GM19324 (cell line): Measurements from ENCODE around the gene MIA3.

ENCODE experiments used
- ATAC-seq: cut with Tn5 transposase; IDR thresholded peaks from one replicate; pipeline ENCODE4 v1.9.1; 2021; ENCODE audit warnings: mild to moderate bottlenecking, moderate library complexity; ENCODE audit not compliant: unreplicated experiment, low FRiP score

Gene MIA3

DNA sequence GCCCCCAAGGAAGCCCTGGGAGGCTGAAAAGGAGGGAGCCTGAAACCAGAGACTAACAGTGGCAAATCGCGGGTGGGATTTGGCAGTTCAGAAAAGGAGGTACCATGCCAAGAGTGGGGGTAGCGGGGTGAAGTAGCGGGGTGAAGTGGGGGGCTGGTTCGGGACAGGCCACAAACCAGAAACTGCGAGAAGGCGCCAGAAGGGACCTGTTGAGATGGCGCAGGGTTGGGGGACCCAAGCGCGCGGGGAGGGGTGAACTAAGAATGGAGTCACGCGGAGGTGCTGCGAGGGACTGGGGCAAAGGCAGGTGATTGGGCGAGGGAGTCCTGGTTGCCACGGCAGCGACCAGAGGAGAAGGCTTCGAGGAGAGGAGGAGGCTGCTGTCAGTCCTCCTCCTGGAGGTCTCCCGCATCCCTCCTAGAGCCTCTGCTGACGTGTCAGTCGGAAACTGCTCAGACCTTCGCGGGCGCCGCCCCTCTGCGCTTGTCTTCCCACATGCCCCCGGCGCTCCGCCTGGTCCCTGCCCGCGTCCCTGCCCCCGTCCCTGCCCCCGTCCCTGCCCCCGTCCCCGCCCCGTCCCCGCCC, 438 bp upstream of the MIA3 start:
- peak; percentile 91 for ATAC-seq

DNA sequence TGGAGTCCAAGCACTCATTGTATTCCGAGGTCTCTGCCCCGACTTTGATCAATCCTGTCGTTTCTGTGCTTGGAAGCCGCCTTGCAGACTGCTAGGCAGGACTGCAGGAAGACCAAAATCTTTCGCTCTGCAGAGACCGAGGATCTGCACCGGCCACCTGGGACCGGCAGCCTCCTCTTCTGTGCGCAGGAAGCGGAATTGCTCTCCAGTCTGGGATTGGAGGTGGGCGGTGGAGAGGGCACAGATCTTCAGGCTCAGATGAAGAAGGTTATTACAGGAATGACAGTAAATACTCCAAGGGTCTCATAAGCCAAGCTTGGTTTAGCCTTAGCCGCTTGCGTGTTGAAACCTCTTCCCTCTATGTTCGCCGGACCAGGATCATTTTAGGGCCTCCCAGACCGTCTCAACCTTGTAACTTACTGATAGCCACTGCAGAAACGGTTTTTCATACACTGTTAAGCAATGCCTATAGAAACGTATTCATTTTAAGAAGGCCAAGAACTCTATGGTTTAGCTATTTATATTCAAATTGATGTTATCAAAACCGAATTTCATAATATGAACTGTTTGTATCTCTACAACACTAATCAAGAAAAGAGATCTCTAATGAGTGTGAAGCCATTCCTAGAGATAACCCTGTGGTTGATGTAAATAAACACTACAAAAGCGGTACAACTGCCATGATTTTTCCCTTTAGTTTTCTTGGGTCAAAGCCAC, 1.1 kb downstream of the MIA3 start:
- no peak for ATAC-seq

DNA sequence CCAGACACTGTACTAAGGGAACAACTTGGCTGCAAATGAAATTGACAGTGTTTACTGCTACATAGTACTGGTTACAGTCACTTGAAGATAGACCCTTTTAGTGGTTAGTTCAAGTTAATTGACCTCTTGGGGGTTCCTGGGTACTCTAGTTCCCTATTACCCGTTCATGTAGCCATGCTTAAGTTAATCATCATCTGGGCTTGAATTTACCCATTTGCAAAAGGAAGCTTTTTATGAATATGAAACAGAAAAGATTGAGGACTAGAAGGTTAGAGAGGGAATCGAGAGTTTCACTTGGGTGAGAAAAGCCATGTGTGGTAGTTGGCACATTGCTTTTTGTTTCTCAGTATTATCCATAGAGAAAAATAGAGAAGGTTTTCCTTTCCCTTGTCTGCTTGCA, 2.7 kb downstream of the MIA3 start:
- peak; percentile 33 for ATAC-seq

DNA sequence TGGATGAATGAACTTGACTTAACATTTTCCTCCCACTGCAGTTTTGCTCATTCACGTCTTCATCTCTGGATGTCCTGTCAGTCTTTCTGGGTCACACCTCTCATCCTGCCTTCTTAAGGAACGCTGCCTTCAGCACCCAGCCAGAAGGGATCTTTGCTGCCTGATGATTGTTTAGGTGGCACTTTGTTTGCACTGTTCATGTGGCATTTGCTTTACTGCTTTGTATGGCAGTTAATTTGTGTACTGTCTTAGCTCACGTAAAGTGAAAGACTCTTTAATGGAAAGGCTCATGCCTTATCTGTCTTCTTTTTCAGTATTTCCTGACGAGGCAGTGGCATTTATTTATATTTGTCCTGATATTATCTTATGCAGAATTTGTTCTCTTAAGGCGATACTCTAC, 4.9 kb downstream of the MIA3 start:
- ATAC-seq = no peak

- no peak for ATAC-seq
These were observed 5.6 kb downstream of the MIA3 start for GRCh38 chr1:222623458-222623857.

- ATAC-seq = no peak
These were observed 6.3 kb downstream of the MIA3 start for GRCh38 chr1:222624214-222624613.

- no peak for ATAC-seq
These were observed 9.3 kb downstream of the MIA3 start for GRCh38 chr1:222627232-222627631.

- no peak for ATAC-seq
These were observed 12.1 kb downstream of the MIA3 start for GRCh38 chr1:222629921-222630535.

GRCh38 chr1:222631611-222632208, 13.8 kb downstream of the MIA3 start:
- ATAC-seq = no peak

DNA sequence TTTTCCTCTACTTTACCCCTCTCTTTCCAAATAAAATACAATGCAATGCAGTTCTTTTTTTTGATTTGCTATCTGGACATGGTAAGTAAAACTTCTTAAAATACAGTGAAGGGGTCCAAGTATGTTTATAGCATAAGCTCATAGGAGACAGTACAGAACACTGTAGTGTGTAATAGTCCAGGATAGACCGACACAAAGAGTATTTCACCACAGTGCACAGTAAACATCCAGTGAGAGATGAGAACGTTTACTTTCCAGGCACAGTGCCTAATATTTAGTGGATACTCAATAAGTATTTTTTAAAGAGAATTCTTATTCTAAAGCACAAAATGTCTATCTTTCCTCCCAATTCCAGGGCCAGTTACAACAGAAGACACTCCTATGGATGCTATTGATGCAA, 14.9 kb downstream of the MIA3 start:
- ATAC-seq = no peak

GRCh38 chr1:222634180-222635013, 16.5 kb downstream of the MIA3 start:
- peak; percentile 78 for ATAC-seq

GRCh38 chr1:222641269-222641948, 23.5 kb downstream of the MIA3 start:
- no peak for ATAC-seq

DNA sequence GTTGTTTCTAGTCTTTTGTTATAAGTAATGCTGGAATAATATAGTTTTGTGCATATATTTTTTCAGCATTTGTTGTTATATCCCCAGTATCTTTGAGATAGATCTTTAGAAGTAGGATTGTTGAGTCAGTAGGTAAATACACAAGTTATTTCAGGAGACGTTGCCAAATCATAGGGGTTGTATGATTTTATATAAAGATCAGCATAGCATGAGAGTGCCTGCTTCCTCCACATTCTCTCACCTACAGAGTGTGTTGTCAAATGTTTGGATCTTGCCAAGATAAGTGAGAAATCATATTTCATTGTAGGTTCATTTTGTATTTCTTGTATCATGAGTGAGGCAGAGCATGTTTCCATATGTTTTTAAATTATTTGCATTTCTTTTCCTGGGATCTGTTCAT, 24.6 kb downstream of the MIA3 start:
- no peak for ATAC-seq

DNA sequence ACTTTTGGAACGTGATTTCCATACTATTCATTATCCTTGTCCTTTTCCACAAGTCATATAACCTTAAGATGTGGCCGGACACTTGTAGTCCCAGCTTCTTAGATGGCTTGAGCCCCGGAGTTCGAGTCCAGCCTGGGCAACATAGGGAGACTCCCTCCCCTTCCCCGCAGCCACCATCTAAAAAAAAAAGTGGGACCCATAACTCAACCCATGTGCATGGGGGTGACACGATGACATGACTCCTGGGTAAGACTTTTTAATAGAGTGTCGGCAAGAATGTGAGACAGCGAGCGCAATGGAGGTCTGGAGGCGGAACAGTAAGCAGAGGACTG, 25.7 kb downstream of the MIA3 start:
- ATAC-seq = no peak

- peak; percentile 99 for ATAC-seq
These were observed 26.2 kb downstream of the MIA3 start for GRCh38 chr1:222643938-222644635.

- no peak for ATAC-seq
These were observed 26.7 kb downstream of the MIA3 start for GRCh38 chr1:222644636-222644980.

DNA sequence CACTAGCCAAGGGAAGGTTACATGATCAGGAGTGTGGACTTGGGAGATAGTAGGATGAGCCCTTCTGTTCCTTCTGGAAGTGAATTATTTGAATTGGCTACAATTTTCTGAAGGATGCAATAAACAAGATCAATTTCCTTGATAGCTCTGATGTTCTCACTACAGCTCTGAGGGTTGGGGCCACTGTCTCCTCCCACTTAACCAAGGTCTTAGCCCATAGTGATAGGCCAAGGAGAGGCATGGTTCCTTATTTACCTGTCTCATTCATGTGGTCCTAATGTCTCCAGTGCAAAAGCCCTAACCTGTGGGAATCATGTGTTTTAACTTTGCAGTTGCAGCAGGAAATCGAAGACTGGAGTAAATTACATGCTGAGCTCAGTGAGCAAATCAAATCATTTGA, 34.8 kb downstream of the MIA3 start:
- ATAC-seq = no peak

DNA sequence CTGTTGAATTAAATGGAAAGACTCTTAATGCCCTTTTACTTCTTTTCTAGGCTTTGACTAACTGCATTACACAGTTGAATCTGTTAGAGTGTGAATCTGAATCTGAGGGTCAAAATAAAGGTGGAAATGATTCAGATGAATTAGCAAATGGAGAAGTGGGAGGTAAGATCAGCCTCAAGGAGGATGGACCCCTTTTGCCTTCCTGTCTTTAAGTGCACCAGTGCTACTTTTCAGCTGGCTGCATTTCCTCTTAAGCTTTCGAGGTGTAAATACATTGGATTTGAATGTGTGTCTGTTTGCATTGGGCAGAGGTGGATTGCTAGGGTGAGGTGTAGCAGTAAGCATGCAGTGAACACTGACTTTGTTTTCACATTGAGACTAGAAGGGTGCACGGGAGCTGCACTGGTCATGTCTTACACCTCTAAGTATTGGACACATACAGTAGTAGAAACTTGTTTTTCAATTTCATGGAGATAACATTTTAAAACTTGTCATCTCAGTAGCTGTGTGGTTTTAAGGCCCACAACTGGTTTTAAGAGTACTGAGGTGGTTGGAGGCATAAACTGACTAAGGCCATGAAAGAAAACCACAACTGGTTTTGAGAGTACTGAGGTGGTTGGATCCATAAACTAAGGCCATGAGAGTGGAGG, 35.4 kb downstream of the MIA3 start:
- ATAC-seq = no peak

DNA sequence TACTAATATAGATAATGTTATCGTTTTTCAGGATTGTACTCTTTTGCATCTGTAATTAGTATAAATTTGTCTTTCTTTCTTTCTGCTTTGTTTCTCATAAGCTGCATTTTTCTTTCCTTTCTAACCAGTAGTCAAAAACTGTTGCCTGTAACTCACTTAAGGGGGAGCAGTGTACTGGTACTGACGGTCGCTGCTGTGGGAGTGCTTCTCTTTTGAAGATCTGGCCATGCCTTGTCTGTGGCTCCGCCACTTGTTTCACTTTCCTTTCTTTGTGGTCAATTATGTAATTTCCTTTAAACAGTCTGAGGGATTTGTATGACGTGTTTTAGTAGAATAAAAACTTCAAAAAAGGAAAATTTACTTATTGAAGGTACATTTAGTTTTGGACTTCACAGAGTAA, 37.0 kb downstream of the MIA3 start:
- peak; percentile 98 for ATAC-seq
